HEK293 (cell line): ENCODE measurements around the gene FRY.

Experiments
- CTCF ChIP-seq: fragments of 450-650 bp; formaldehyde crosslinking; IDR thresholded peaks from 2 replicates; pipeline ENCODE4 v1.5.1; 2016; ENCODE audit warnings: missing biosample characterization, missing genetic modification characterization
- HOXA7 ChIP-seq: sonication (generic); formaldehyde crosslinking; IDR thresholded peaks from 2 replicates; pipeline ENCODE4 v1.8.1; 2022; ENCODE audit warnings: missing genetic modification reagents, borderline replicate concordance
- PRDM4 ChIP-seq: fragments of 450-650 bp; formaldehyde crosslinking; IDR thresholded peaks from 2 replicates; pipeline ENCODE4 v1.5.1; 2017; ENCODE audit warnings: missing biosample characterization, missing genetic modification characterization
- RBAK ChIP-seq: fragments of 450-650 bp; formaldehyde crosslinking; IDR thresholded peaks from 2 replicates; pipeline ENCODE4 v1.5.1; 2016; ENCODE audit warnings: missing biosample characterization, missing genetic modification characterization
- TCF7L2 ChIP-seq: IDR thresholded peaks from 2 replicates; pipeline ENCODE4 v1.6.1; 2011; ENCODE audit warnings: low read depth, mild to moderate bottlenecking, inconsistent platforms, low read length, moderate library complexity, borderline replicate concordance
- WT1 ChIP-seq: fragments of 450-650 bp; formaldehyde crosslinking; IDR thresholded peaks from 2 replicates; pipeline ENCODE4 v1.5.1; 2016; ENCODE audit warnings: missing biosample characterization, missing genetic modification characterization
- ZBTB8A ChIP-seq: fragments of 450-650 bp; formaldehyde crosslinking; IDR thresholded peaks from 2 replicates; pipeline ENCODE4 v1.5.1; 2016; ENCODE audit warnings: missing biosample characterization, missing genetic modification characterization
- ZFP37 ChIP-seq: fragments of 450-650 bp; formaldehyde crosslinking; IDR thresholded peaks from 2 replicates; pipeline ENCODE4 v1.5.1; 2016; ENCODE audit warnings: missing biosample characterization, missing genetic modification characterization
- ZNF214 ChIP-seq: fragments of 450-650 bp; formaldehyde crosslinking; IDR thresholded peaks from 2 replicates; pipeline ENCODE4 v1.5.1; 2017; ENCODE audit warnings: missing biosample characterization, mild to moderate bottlenecking, missing genetic modification characterization, borderline replicate concordance
- ZNF311 ChIP-seq: fragments of 450-650 bp; formaldehyde crosslinking; IDR thresholded peaks from 2 replicates; pipeline ENCODE4 v1.5.1; 2017; ENCODE audit warnings: missing biosample characterization, missing genetic modification characterization, borderline replicate concordance
- TF ChIP-seq, protein P1 (sequence below): fragments of 450-650 bp; formaldehyde crosslinking; IDR thresholded peaks from 2 replicates; pipeline ENCODE4 v1.5.1; 2016; ENCODE audit warnings: missing biosample characterization, missing genetic modification characterization

GRCh38 chr13:32086366-32086765 is 54.8 kb downstream of the FRY start:
- TF ChIP-seq HOXA7 (no peak), ZNF311 (tag by site-specific recombination) (no peak), CTCF (no peak), PRDM4 (no peak), WT1 (no peak), ZNF214 (no peak), ZBTB8A (tag by site-specific recombination) (no peak), RBAK (tag by site-specific recombination) (no peak), TCF7L2 (no peak), ZFP37 (tag by site-specific recombination) (no peak)
- TF ChIP-seq, protein P1, sequence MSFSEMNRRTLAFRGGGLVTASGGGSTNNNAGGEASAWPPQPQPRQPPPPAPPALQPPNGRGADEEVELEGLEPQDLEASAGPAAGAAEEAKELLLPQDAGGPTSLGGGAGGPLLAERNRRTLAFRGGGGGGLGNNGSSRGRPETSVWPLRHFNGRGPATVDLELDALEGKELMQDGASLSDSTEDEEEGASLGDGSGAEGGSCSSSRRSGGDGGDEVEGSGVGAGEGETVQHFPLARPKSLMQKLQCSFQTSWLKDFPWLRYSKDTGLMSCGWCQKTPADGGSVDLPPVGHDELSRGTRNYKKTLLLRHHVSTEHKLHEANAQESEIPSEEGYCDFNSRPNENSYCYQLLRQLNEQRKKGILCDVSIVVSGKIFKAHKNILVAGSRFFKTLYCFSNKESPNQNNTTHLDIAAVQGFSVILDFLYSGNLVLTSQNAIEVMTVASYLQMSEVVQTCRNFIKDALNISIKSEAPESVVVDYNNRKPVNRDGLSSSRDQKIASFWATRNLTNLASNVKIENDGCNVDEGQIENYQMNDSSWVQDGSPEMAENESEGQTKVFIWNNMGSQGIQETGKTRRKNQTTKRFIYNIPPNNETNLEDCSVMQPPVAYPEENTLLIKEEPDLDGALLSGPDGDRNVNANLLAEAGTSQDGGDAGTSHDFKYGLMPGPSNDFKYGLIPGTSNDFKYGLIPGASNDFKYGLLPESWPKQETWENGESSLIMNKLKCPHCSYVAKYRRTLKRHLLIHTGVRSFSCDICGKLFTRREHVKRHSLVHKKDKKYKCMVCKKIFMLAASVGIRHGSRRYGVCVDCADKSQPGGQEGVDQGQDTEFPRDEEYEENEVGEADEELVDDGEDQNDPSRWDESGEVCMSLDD (tag by site-specific recombination): no peak
